Nucleus accumbens (tissue), 56 donors: Measurements from ENCODE around the gene TRIM51.
"Not testable (repeated sequence)": the region's sequence is repeated elsewhere in the genome, so short reads cannot be mapped to it uniquely, and the experiment has no call there.

Experiments used
- DNase-seq, 56 donors: peaks; one replicate each; lab custom pipeline; 2025; lab: John Stamatoyannopoulos, UW

The TRIM51 gene

GRCh38 chr11:55882997-55883396 lies at the start of gene TRIM51:
Gene TRIM51, plus strand, starts transcription at chr11:55883297. Its CDS starts 2,132 bp downstream, at chr11:55885429.
- not testable (repeated sequence) for DNase-seq

- no peak for DNase-seq
Observed at GRCh38 chr11:55838452-55838851, 44.6 kb upstream of the TRIM51 start, which contains the start of gene OR5D16. Gene OR5D16, plus strand, starts transcription at chr11:55838752. Its CDS starts 0 bp downstream, at chr11:55838752.

GRCh38 chr11:55847453-55847852 lies 35.6 kb upstream of the TRIM51 start:
- no peak for DNase-seq

GRCh38 chr11:55849037-55849436 lies 34.1 kb upstream of the TRIM51 start:
- no peak for DNase-seq

- no peak for DNase-seq
Observed at GRCh38 chr11:55852141-55852540, 31.0 kb upstream of the TRIM51 start.

- DNase-seq = no peak
Observed at GRCh38 chr11:55854704-55855103, 28.4 kb upstream of the TRIM51 start.

GRCh38 chr11:55867354-55867753 lies 15.7 kb upstream of the TRIM51 start:
- not testable (repeated sequence) for DNase-seq

- not testable (repeated sequence) for DNase-seq
Observed at GRCh38 chr11:55872731-55873130, 10.4 kb upstream of the TRIM51 start.

- DNase-seq = not testable (repeated sequence)
Observed at GRCh38 chr11:55873146-55873545, 10.0 kb upstream of the TRIM51 start.

GRCh38 chr11:55884995-55885394 lies 1.9 kb downstream of the TRIM51 start:
- not testable (repeated sequence) for DNase-seq

GRCh38 chr11:55885481-55885880 lies 2.4 kb downstream of the TRIM51 start:
- DNase-seq = not testable (repeated sequence)

- no peak for DNase-seq
Observed at GRCh38 chr11:55895216-55895615, 12.1 kb downstream of the TRIM51 start.

- DNase-seq = no peak
Observed at GRCh38 chr11:55902308-55902707, 19.2 kb downstream of the TRIM51 start.

GRCh38 chr11:55914482-55914881 lies 31.4 kb downstream of the TRIM51 start, which contains the start of gene OR5W2:
Gene OR5W2, minus strand, starts transcription at chr11:55914582. Its CDS starts 0 bp downstream, at chr11:55914582.
- no peak for DNase-seq

GRCh38 chr11:55920537-55920936 lies 37.4 kb downstream of the TRIM51 start:
- no peak for DNase-seq

- DNase-seq = no peak
Observed at GRCh38 chr11:55936300-55936699, 53.2 kb downstream of the TRIM51 start, which contains the start of gene OR5I1. Gene OR5I1, minus strand, starts transcription at chr11:55936400. Its CDS starts 0 bp downstream, at chr11:55936400.
